OCI-LY1 (cell line): Measurements from ENCODE around the gene CDH13.

ENCODE experiments used
- H2AFZ ChIP-seq: fragments of 200-600 bp; sonication (generic), shearing (Covaris generic); 2 replicates; pipeline ENCODE4 v1.6.0; 2014; ENCODE audit warnings: antibody characterized with exemption, mild to moderate bottlenecking, low read length
- H3F3A ChIP-seq: fragments of 200-600 bp; sonication (generic), shearing (Covaris generic); 2 replicates; pipeline ENCODE4 v1.6.0; 2014; ENCODE audit warnings: mild to moderate bottlenecking, antibody characterized with exemption, low read length, moderate library complexity; ENCODE audit not compliant: insufficient read depth
- H3K27ac ChIP-seq: fragments of 200-600 bp; sonication (generic); 2 replicates; pipeline ENCODE4 v1.5.1; 2014; ENCODE audit warnings: low read length, mixed run types, mild to moderate bottlenecking, low read depth; ENCODE audit not compliant: poor library complexity, severe bottlenecking
- H3K27me3 ChIP-seq: fragments of 200-600 bp; sonication (generic); 2 replicates; pipeline ENCODE4 v1.6.0; 2014; ENCODE audit warnings: antibody characterized with exemption, mild to moderate bottlenecking, low read length, moderate library complexity; ENCODE audit not compliant: insufficient read depth
- H3K36me3 ChIP-seq: fragments of 200-600 bp; sonication (generic); 2 replicates; pipeline ENCODE4 v1.6.1; 2014; ENCODE audit warnings: mild to moderate bottlenecking, antibody characterized with exemption, low read length, moderate library complexity, mixed read lengths; ENCODE audit not compliant: insufficient read depth
- H3K4me1 ChIP-seq: fragments of 200-600 bp; sonication (generic); 2 replicates; pipeline ENCODE4 v1.5.1; 2014; ENCODE audit warnings: mild to moderate bottlenecking, low read length, moderate library complexity; ENCODE audit not compliant: insufficient read depth, severe bottlenecking
- H3K4me2 ChIP-seq: fragments of 200-600 bp; sonication (generic), shearing (Covaris generic); 2 replicates; pipeline ENCODE4 v1.6.1; 2014; ENCODE audit warnings: low read length
- H3K4me3 ChIP-seq: fragments of 200-600 bp; sonication (generic); 2 replicates; pipeline ENCODE4 v1.5.1; 2014; ENCODE audit warnings: low read length, low read depth, mild to moderate bottlenecking, mixed read lengths; ENCODE audit not compliant: poor library complexity, severe bottlenecking
- H3K79me2 ChIP-seq: fragments of 200-600 bp; shearing (Covaris generic); 2 replicates; pipeline ENCODE4 v1.6.1; 2016; ENCODE audit warnings: mixed run types, low read length, mixed read lengths; ENCODE audit not compliant: insufficient read depth
- H3K9ac ChIP-seq: fragments of 200-600 bp; sonication (generic), shearing (Covaris generic); 2 replicates; pipeline ENCODE4 v1.6.1; 2014; ENCODE audit warnings: mild to moderate bottlenecking, low read length, mixed read lengths
- H3K9me2 ChIP-seq: fragments of 200-600 bp; sonication (generic), shearing (Covaris generic); 2 replicates; pipeline ENCODE4 v1.6.1; 2014; ENCODE audit warnings: low read depth, mild to moderate bottlenecking, low read length, mixed read lengths
- H3K9me3 ChIP-seq: fragments of 200-600 bp; shearing (Covaris generic); 2 replicates; pipeline ENCODE4 v1.6.1; 2014; ENCODE audit warnings: low read length, mixed read lengths
- H4K20me1 ChIP-seq: fragments of 200-600 bp; sonication (generic), shearing (Covaris generic); 2 replicates; pipeline ENCODE4 v1.6.0; 2016; ENCODE audit warnings: mild to moderate bottlenecking, low read length; ENCODE audit not compliant: insufficient read depth
- CTCF ChIP-seq: fragments of 200-600 bp; sonication (generic), shearing (Covaris generic); IDR thresholded peaks from 2 replicates; pipeline ENCODE4 v1.5.1; 2017; ENCODE audit warnings: mild to moderate bottlenecking, antibody characterized with exemption, low read length, moderate library complexity, mixed read lengths
- EZH2 ChIP-seq: fragments of 200-600 bp; sonication (generic), shearing (Covaris generic); IDR thresholded peaks from 2 replicates; pipeline ENCODE4 v1.8.0; 2017; ENCODE audit warnings: borderline replicate concordance, mixed run types, mild to moderate bottlenecking, antibody characterized with exemption, low read length, moderate library complexity, mixed read lengths

Gene CDH13

DNA sequence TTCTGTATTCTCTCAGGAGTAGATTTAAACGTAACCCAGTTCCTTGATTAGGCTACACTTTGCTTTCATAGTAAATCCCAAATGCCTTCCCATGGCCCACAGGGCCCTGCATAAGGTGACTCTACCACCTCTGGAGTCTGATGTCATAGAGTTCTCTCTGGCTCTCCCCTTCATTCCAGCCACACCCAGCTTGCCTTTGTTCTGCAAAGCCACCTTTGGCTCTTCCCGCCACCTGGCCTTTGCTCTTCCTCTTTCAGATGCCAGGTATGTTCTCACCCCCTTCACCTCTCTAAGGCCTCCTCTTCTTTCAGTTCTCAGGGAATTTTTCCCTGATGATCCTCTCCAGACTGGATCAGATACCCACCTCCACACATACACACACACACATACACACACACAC, 1039.7 kb downstream of the CDH13 start:
- no peak overlapping the region for H3K4me2 ChIP-seq
- no peaks in the 10 kb centered on the region for H3K9me2 ChIP-seq
- no peak for TF ChIP-seq CTCF
- no peak for TF ChIP-seq EZH2
- no peaks in the 10 kb centered on the region for H3K79me2 ChIP-seq
- no peaks in the 10 kb centered on the region for H4K20me1 ChIP-seq
- no peak overlapping the region for H2AFZ ChIP-seq
- H3K4me3 ChIP-seq: no peak overlapping the region
- no peak overlapping the region for H3K9ac ChIP-seq
- H3K9me3 ChIP-seq: no peaks in the 10 kb centered on the region
- no peaks in the 10 kb centered on the region for H3K4me1 ChIP-seq
- peaks cover 5% of the 10 kb centered on the region; the same call in 1 of the 2 replicates for H3K27me3 ChIP-seq
- no peaks in the 10 kb centered on the region for H3K36me3 ChIP-seq
- no peaks in the 10 kb centered on the region for H3F3A ChIP-seq
- no peak overlapping the region for H3K27ac ChIP-seq

- no peaks in the 10 kb centered on the region for H3K4me1 ChIP-seq
- no peaks in the 10 kb centered on the region for H3K79me2 ChIP-seq
- H3K9me2 ChIP-seq: no peaks in the 10 kb centered on the region
- H3K36me3 ChIP-seq: no peaks in the 10 kb centered on the region
- H3K9me3 ChIP-seq: no peaks in the 10 kb centered on the region
- no peak overlapping the region for H2AFZ ChIP-seq
- no peak overlapping the region for H3K4me3 ChIP-seq
- TF ChIP-seq EZH2 (no peak), CTCF (no peak)
- no peak overlapping the region for H3K4me2 ChIP-seq
- H4K20me1 ChIP-seq: no peaks in the 10 kb centered on the region
- H3K9ac ChIP-seq: no peak overlapping the region
- H3K27ac ChIP-seq: no peak overlapping the region
- H3F3A ChIP-seq: no peaks in the 10 kb centered on the region
- peaks cover 5% of the 10 kb centered on the region; the same call in 1 of the 2 replicates for H3K27me3 ChIP-seq
These were observed 1042.7 kb downstream of the CDH13 start for GRCh38 chr16:83669456-83669855.

GRCh38 chr16:83674931-83675535, 1048.3 kb downstream of the CDH13 start:
- Histone ChIP-seq H3K4me1 (no peaks in the 10 kb centered on the region), H3K9me3 (no peaks in the 10 kb centered on the region), H3K27me3 (peaks cover 5% of the 10 kb centered on the region; the same call in 1 of the 2 replicates), H3K4me2 (no peak overlapping the region), H4K20me1 (no peaks in the 10 kb centered on the region), H3K9ac (no peak overlapping the region), H2AFZ (no peak overlapping the region), H3K36me3 (no peaks in the 10 kb centered on the region), H3F3A (no peaks in the 10 kb centered on the region), H3K9me2 (no peaks in the 10 kb centered on the region), H3K4me3 (no peak overlapping the region), H3K79me2 (no peaks in the 10 kb centered on the region), H3K27ac (no peak overlapping the region)
- TF ChIP-seq EZH2 (no peak), CTCF (no peak)
